ENCODE results near the gene TRAPPC8. TPM values are rescaled to one million over a fixed set of nuclear protein-coding genes. Genes with fewer than 3 reads are reported as not detected.

The TRAPPC8 gene

DNA sequence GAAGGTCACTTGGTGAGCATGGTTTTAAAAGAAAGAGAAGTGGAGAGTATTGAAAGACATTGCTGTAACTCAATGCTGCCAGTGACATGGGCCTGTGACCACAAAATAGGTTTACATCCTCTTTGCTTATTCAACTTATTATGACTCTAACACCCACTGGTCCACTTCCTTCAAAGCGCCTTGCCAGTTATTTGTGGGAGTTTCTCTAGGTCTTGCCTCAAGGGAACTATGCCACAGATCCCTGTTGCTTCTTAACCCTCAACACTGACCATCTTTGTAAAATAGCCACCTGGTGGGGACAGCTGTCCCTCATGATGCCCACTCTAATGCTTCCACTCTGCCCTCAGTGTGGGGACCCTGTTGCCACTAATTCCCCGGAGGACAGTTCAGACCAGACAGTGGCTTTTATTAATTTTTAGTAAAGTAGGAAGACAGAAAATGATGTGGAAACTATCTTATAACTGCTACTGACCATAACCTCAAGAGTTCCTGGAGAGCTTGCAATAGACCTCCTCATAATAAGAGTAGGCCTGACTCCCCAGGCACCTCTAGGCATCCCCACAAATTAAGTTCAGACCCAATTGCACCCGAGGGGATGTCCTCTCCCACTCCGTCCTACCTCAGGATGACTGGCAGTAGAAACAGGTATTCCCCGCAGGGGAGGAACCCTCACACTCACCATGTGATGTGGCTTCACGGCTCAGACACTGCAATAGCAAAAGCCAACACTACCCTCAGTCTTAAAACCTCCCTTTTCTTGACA lies 150.9 kb downstream of the TRAPPC8 start:
- Histone ChIP-seq H2AK5ac (ENCODE audit: low read length, severe bottlenecking) (no peak overlapping the region), H3K9ac (ENCODE audit: low read length) (no peak overlapping the region), H4K8ac (ENCODE audit: low read length) (no peak overlapping the region), H3K23ac (ENCODE audit: low read length in 2 of 2) (no peak overlapping the region), H3K4me3 (ENCODE audit: insufficient read depth in 1 of 2, low read depth in 1 of 2, low read length in 2 of 2) (no peak overlapping the region), H4K91ac (ENCODE audit: low read length) (no peak overlapping the region), H2BK5ac (ENCODE audit: low read depth, low read length, poor library complexity, severe bottlenecking) (no peak overlapping the region), H3K27me3 (ENCODE audit: control insufficient read depth in 1 of 2, insufficient read depth in 1 of 2, low read length in 2 of 2) (no peaks in the 10 kb centered on the region), H3K4me1 (ENCODE audit: control insufficient read depth, insufficient read depth, low read depth, low read length) (no peaks in the 10 kb centered on the region), H2BK12ac (ENCODE audit: low read length in 2 of 2) (no peak overlapping the region), H3K14ac (ENCODE audit: low read length in 2 of 2) (no peak overlapping the region), H3K9me3 (ENCODE audit: control insufficient read depth, low read length) (no peaks in the 10 kb centered on the region), H3K4me2 (ENCODE audit: low read length, poor library complexity, severe bottlenecking) (no peak overlapping the region), H2BK120ac (ENCODE audit: low read depth, low read length) (no peak overlapping the region), H3K79me1 (replicated peaks; ENCODE audit: low read length, poor library complexity, severe bottlenecking) (no peaks in the 10 kb centered on the region), H3K4ac (ENCODE audit: low read depth in 1 of 2, low read length in 2 of 2) (no peak overlapping the region), H2BK15ac (ENCODE audit: low read depth, poor library complexity, severe bottlenecking) (no peak overlapping the region), H2AFZ (ENCODE audit: low read depth, low read length) (no peak overlapping the region), H3K27ac (ENCODE audit: low read length, poor library complexity, severe bottlenecking) (no peak overlapping the region), H3K36me3 (ENCODE audit: control insufficient read depth in 1 of 2, insufficient read depth in 2 of 2, low read depth in 1 of 2, low read length in 2 of 2) (no peaks in the 10 kb centered on the region), H3K18ac (ENCODE audit: low read depth in 1 of 2, low read length in 2 of 2) (no peak overlapping the region)
- no peak for DNase-seq
- 71% methylated on average over 5 of the region's 6 CpGs for WGBS

DNA sequence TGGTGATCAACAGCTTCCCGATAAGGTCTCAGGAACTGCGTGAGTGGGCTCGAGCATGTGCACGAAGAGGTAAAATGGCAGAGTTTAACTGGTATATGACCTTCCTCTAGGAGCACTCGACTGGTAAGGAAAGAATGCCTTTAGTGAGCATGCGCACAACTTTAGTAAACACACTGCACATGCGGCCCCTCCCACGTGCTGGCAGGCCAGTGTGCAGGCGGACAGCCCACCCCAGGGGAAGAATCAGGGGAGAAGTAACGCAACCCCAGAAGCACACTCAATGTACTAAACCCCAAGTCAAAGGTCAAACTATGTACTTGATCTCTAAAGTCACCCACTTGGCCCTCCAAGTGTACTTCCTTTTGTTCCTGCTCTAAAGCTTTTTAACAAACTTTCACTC lies 153.5 kb downstream of the TRAPPC8 start:
- Histone ChIP-seq H2BK120ac (ENCODE audit: low read depth, low read length) (no peak overlapping the region), H2AFZ (ENCODE audit: low read depth, low read length) (no peak overlapping the region), H3K18ac (ENCODE audit: low read depth in 1 of 2, low read length in 2 of 2) (no peak overlapping the region), H3K27ac (ENCODE audit: low read length, poor library complexity, severe bottlenecking) (no peak overlapping the region), H3K4ac (ENCODE audit: low read depth in 1 of 2, low read length in 2 of 2) (no peak overlapping the region), H3K9ac (ENCODE audit: low read length) (no peak overlapping the region), H3K9me3 (ENCODE audit: control insufficient read depth, low read length) (no peaks in the 10 kb centered on the region), H2BK15ac (ENCODE audit: low read depth, poor library complexity, severe bottlenecking) (no peak overlapping the region), H2AK5ac (ENCODE audit: low read length, severe bottlenecking) (no peak overlapping the region), H3K36me3 (ENCODE audit: control insufficient read depth in 1 of 2, insufficient read depth in 2 of 2, low read depth in 1 of 2, low read length in 2 of 2) (no peaks in the 10 kb centered on the region), H2BK5ac (ENCODE audit: low read depth, low read length, poor library complexity, severe bottlenecking) (no peak overlapping the region), H3K4me2 (ENCODE audit: low read length, poor library complexity, severe bottlenecking) (no peak overlapping the region), H3K79me1 (replicated peaks; ENCODE audit: low read length, poor library complexity, severe bottlenecking) (no peaks in the 10 kb centered on the region), H4K91ac (ENCODE audit: low read length) (no peak overlapping the region), H2BK12ac (ENCODE audit: low read length in 2 of 2) (no peak overlapping the region), H3K4me3 (ENCODE audit: insufficient read depth in 1 of 2, low read depth in 1 of 2, low read length in 2 of 2) (no peak overlapping the region), H3K27me3 (ENCODE audit: control insufficient read depth in 1 of 2, insufficient read depth in 1 of 2, low read length in 2 of 2) (no peaks in the 10 kb centered on the region), H4K8ac (ENCODE audit: low read length) (no peak overlapping the region), H3K4me1 (ENCODE audit: control insufficient read depth, insufficient read depth, low read depth, low read length) (no peaks in the 10 kb centered on the region), H3K23ac (ENCODE audit: low read length in 2 of 2) (no peak overlapping the region), H3K14ac (ENCODE audit: low read length in 2 of 2) (no peak overlapping the region)
- WGBS = 82% methylated on average over 10 of the region's 10 CpGs
- no peak for DNase-seq

DNA sequence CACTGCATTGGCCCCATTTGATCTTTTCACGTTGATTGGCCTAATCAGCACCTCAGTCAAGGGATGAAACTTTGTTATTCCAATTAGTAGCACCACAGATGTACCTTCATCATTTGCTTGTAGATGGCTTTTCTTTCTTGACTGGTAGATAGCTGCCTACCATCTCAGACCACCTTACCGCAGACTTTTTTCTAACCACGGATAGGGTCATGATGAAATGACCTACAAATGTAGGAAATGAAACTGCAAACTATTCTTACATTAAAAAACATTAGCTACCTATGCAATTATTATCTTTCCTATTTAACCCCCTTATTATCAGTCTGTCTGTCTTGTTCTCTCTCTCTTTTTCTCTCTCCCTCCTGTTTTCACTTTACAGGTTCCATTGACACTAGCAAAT lies 159.9 kb downstream of the TRAPPC8 start:
- no peak for DNase-seq
- H2AK5ac ChIP-seq (ENCODE audit: low read length, severe bottlenecking) = no peak overlapping the region
- no peak overlapping the region for H3K18ac ChIP-seq (ENCODE audit: low read depth in 1 of 2, low read length in 2 of 2)
- no peak overlapping the region for H2BK5ac ChIP-seq (ENCODE audit: low read depth, low read length, poor library complexity, severe bottlenecking)
- H4K91ac ChIP-seq (ENCODE audit: low read length) = no peak overlapping the region
- H3K4me2 ChIP-seq (ENCODE audit: low read length, poor library complexity, severe bottlenecking) = no peak overlapping the region
- 79% methylated on average over 3 of the region's 3 CpGs for WGBS
- no peak overlapping the region for H3K9ac ChIP-seq (ENCODE audit: low read length)
- no peak overlapping the region for H2BK15ac ChIP-seq (ENCODE audit: low read depth, poor library complexity, severe bottlenecking)
- no peak overlapping the region for H3K4ac ChIP-seq (ENCODE audit: low read depth in 1 of 2, low read length in 2 of 2)
- no peak overlapping the region for H3K23ac ChIP-seq (ENCODE audit: low read length in 2 of 2)
- peaks cover 6% of the 10 kb centered on the region for H3K9me3 ChIP-seq (ENCODE audit: control insufficient read depth, low read length)
- H3K36me3 ChIP-seq (ENCODE audit: control insufficient read depth in 1 of 2, insufficient read depth in 2 of 2, low read depth in 1 of 2, low read length in 2 of 2) = no peaks in the 10 kb centered on the region
- H3K4me1 ChIP-seq (ENCODE audit: control insufficient read depth, insufficient read depth, low read depth, low read length) = no peaks in the 10 kb centered on the region
- no peak overlapping the region for H3K14ac ChIP-seq (ENCODE audit: low read length in 2 of 2)
- no peak overlapping the region for H2AFZ ChIP-seq (ENCODE audit: low read depth, low read length)
- no peaks in the 10 kb centered on the region for H3K27me3 ChIP-seq (ENCODE audit: control insufficient read depth in 1 of 2, insufficient read depth in 1 of 2, low read length in 2 of 2)
- no peak overlapping the region for H2BK12ac ChIP-seq (ENCODE audit: low read length in 2 of 2)
- H3K79me1 ChIP-seq (replicated peaks; ENCODE audit: low read length, poor library complexity, severe bottlenecking) = no peaks in the 10 kb centered on the region
- no peak overlapping the region for H3K27ac ChIP-seq (ENCODE audit: low read length, poor library complexity, severe bottlenecking)
- H3K4me3 ChIP-seq (ENCODE audit: insufficient read depth in 1 of 2, low read depth in 1 of 2, low read length in 2 of 2) = no peak overlapping the region
- no peak overlapping the region for H2BK120ac ChIP-seq (ENCODE audit: low read depth, low read length)
- H4K8ac ChIP-seq (ENCODE audit: low read length) = no peak overlapping the region

Small RNA genes lying within 50 kb of the gene (small RNA-seq; reads per million reads assigned to genes)
- gene RNU6-1050P (ENCODE audit: low read depth) = not detected
